GM23338 (cell line): ENCODE results near the gene SRGAP1. TPM values are rescaled to one million over a fixed set of nuclear protein-coding genes. Genes with fewer than 3 reads are reported as not detected.

Source experiments
- ATAC-seq: fragments of 200-7000 bp; cut with Tn5 transposase; 3 replicates; pipeline ENCODE4 v1.9.1; 2020
- DNase-seq: peaks from one replicate; pipeline ENCODE4 v3.0.0-alpha.2; 2015; ENCODE audit warnings: low spot score
- H2AFZ ChIP-seq: fragments of 200-600 bp; sonication (generic); 2 replicates; pipeline ENCODE4 v1.8.0; 2016; ENCODE audit warnings: antibody characterized with exemption, mild to moderate bottlenecking, moderate library complexity
- H3F3A ChIP-seq: fragments of 200-600 bp; sonication (generic); replicated peaks from 2 replicates; pipeline ENCODE4 v1.8.0; 2017; ENCODE audit warnings: antibody characterized with exemption, mixed run types, low read depth
- H3K27ac ChIP-seq: fragments of 200-600 bp; sonication (generic); 2 replicates; pipeline ENCODE4 v1.6.1; 2016; ENCODE audit warnings: low read depth
- H3K27me3 ChIP-seq: fragments of 200-600 bp; sonication (generic); 2 replicates; pipeline ENCODE4 v1.8.0; 2016; ENCODE audit warnings: mild to moderate bottlenecking, mixed run types, moderate library complexity; ENCODE audit not compliant: insufficient read depth
- H3K36me3 ChIP-seq: fragments of 200-600 bp; sonication (generic); 2 replicates; pipeline ENCODE4 v1.8.0; 2016; ENCODE audit warnings: mild to moderate bottlenecking; ENCODE audit not compliant: insufficient read depth
- H3K4me1 ChIP-seq: fragments of 200-600 bp; sonication (generic); 2 replicates; pipeline ENCODE4 v1.8.0; 2016; ENCODE audit warnings: mild to moderate bottlenecking, moderate library complexity; ENCODE audit not compliant: insufficient read depth
- H3K4me2 ChIP-seq: fragments of 200-600 bp; sonication (generic); 2 replicates; pipeline ENCODE4 v1.7.1; 2017; ENCODE audit warnings: mixed run types
- H3K4me3 ChIP-seq: fragments of 200-600 bp; sonication (generic); 2 replicates; pipeline ENCODE4 v1.6.1; 2016; ENCODE audit warnings: mixed run types
- H3K79me2 ChIP-seq: fragments of 200-600 bp; sonication (generic); replicated peaks from 2 replicates; pipeline ENCODE4 v1.8.0; 2017; ENCODE audit warnings: mild to moderate bottlenecking; ENCODE audit not compliant: insufficient read depth
- H3K9me2 ChIP-seq: fragments of 200-600 bp; sonication (generic); 2 replicates; pipeline ENCODE4 v1.8.0; 2017; ENCODE audit not compliant: insufficient read depth
- H4K20me1 ChIP-seq: fragments of 200-600 bp; sonication (generic); replicated peaks from 2 replicates; pipeline ENCODE4 v1.8.0; 2017; ENCODE audit warnings: mild to moderate bottlenecking; ENCODE audit not compliant: insufficient read depth
- H3K27ac Mint-ChIP-seq: 2 replicates; pipeline ENCODE4 v1.8.0; 2020; ENCODE audit warnings: inconsistent platforms, mild to moderate bottlenecking, moderate library complexity, mixed read lengths
- H3K27me3 Mint-ChIP-seq: 3 replicates; pipeline ENCODE4 v1.8.0; 2022; ENCODE audit warnings: low read depth, mild to moderate bottlenecking, moderate library complexity, mixed read lengths, inconsistent platforms; ENCODE audit not compliant: insufficient read depth, poor library complexity
- H3K36me3 Mint-ChIP-seq: 3 replicates; pipeline ENCODE4 v1.8.0; 2021; ENCODE audit warnings: low read depth, mild to moderate bottlenecking, inconsistent platforms, moderate library complexity, mixed read lengths
- H3K4me1 Mint-ChIP-seq: 3 replicates; pipeline ENCODE4 v1.8.0; 2020; ENCODE audit warnings: mild to moderate bottlenecking, inconsistent platforms, mixed read lengths
- H3K4me3 Mint-ChIP-seq: 3 replicates; pipeline ENCODE4 v1.8.0; 2021; ENCODE audit warnings: moderate library complexity, mild to moderate bottlenecking, inconsistent platforms, mixed read lengths
- H3K9me3 Mint-ChIP-seq: 3 replicates; pipeline ENCODE4 v1.8.0; 2020; ENCODE audit warnings: moderate library complexity, mild to moderate bottlenecking, inconsistent platforms, mixed read lengths
- CTCF ChIP-seq, 2 experiments: fragments of 200-600 bp in 1 of 2; sonication (generic) in 1 of 2; conservative IDR thresholded peaks; 2 replicates each; pipeline versions ENCODE4 v1.5.1 to v1.6.1; 2016 to 2017; ENCODE audit warnings: antibody characterized with exemption in 2 of 2, low read depth in 2 of 2, mild to moderate bottlenecking in 2 of 2, moderate library complexity in 1 of 2
- EZH2 ChIP-seq: fragments of 200-600 bp; sonication (generic); IDR thresholded peaks from one replicate; pipeline ENCODE4 v1.8.0; 2017; ENCODE audit warnings: antibody characterized with exemption, mild to moderate bottlenecking, low read depth; ENCODE audit not compliant: unreplicated experiment
- EZH2phosphoT487 ChIP-seq: fragments of 200-600 bp; sonication (generic); IDR thresholded peaks from one replicate; pipeline ENCODE4 v1.8.1; 2018; ENCODE audit warnings: antibody characterized with exemption; ENCODE audit not compliant: unreplicated experiment
- POLR2AphosphoS5 ChIP-seq: IDR thresholded peaks from 2 replicates; pipeline ENCODE4 v1.6.1; 2016; ENCODE audit warnings: antibody characterized with exemption, low read depth
- ZNF114 ChIP-seq: fragments of 250-450 bp; sonication (Bioruptor Pico); IDR thresholded peaks from 2 replicates; pipeline ENCODE4 v1.5.0; 2020; ENCODE audit warnings: mild to moderate bottlenecking, moderate library complexity
- ZNF331 ChIP-seq: fragments of 250-450 bp; sonication (Bioruptor Pico); IDR thresholded peaks from 2 replicates; pipeline ENCODE4 v1.5.0; 2020; ENCODE audit warnings: low read depth, mild to moderate bottlenecking, moderate library complexity
- polyA plus RNA-seq: library from polyadenylated mRNA; unstranded; fragments of >200 nt; fragmentation: Nextera tagmentation; extraction: Ambion mirVana; gene quantifications from 2 replicates; pipeline ENCODE4 v1.2.1, GENCODE V29; 2016
- total RNA-seq: library from RNA; depleted of rRNA; stranded (reverse); fragments of >200 nt; shearing (Covaris generic); gene quantifications from 2 replicates; pipeline ENCODE4 v1.2.3, GENCODE V29; 2014
- TF ChIP-seq, protein P1 (sequence below): IDR thresholded peaks from one replicate; pipeline ENCODE4 v1.6.1; 2018; ENCODE audit warnings: antibody characterized with exemption; ENCODE audit not compliant: unreplicated experiment
- TF ChIP-seq, protein P2 (sequence below): fragments of 250-450 bp; sonication (Bioruptor Pico); IDR thresholded peaks from 2 replicates; pipeline ENCODE4 v1.5.0; 2020; ENCODE audit warnings: mild to moderate bottlenecking, moderate library complexity

SRGAP1 gene
- total and polyA plus RNA-seq, 2 experiments from 2014 or later, result 6.1 to 8.1 TPM

GRCh38 chr12:64190140-64190539 lies 345.6 kb downstream of the SRGAP1 start:
- no peak overlapping the region for H3K27ac Mint-ChIP-seq
- Histone ChIP-seq H3K27ac (no peak overlapping the region), H3K4me1 (no peaks in the 10 kb centered on the region), H3K27me3 (no peaks in the 10 kb centered on the region), H3K4me3 (no peak overlapping the region), H2AFZ (no peak overlapping the region), H3K9me2 (no peaks in the 10 kb centered on the region), H3K79me2 (no peaks in the 10 kb centered on the region), H3F3A (no peaks in the 10 kb centered on the region), H3K36me3 (no peaks in the 10 kb centered on the region), H3K4me2 (no peak overlapping the region), H4K20me1 (no peaks in the 10 kb centered on the region; the same call in 1 of the 2 replicates)
- ATAC-seq (no peak), DNase-seq (no peak)
- H3K36me3 Mint-ChIP-seq, result peaks cover 19% of the 10 kb centered on the region
- peaks cover 2% of the 10 kb centered on the region for H3K27me3 Mint-ChIP-seq
- no peak overlapping the region for H3K4me3 Mint-ChIP-seq
- H3K4me1 Mint-ChIP-seq, result no peaks in the 10 kb centered on the region
- H3K9me3 Mint-ChIP-seq, result no peaks in the 10 kb centered on the region; the same call in 2 of the 3 replicates
- TF ChIP-seq, protein P1, sequence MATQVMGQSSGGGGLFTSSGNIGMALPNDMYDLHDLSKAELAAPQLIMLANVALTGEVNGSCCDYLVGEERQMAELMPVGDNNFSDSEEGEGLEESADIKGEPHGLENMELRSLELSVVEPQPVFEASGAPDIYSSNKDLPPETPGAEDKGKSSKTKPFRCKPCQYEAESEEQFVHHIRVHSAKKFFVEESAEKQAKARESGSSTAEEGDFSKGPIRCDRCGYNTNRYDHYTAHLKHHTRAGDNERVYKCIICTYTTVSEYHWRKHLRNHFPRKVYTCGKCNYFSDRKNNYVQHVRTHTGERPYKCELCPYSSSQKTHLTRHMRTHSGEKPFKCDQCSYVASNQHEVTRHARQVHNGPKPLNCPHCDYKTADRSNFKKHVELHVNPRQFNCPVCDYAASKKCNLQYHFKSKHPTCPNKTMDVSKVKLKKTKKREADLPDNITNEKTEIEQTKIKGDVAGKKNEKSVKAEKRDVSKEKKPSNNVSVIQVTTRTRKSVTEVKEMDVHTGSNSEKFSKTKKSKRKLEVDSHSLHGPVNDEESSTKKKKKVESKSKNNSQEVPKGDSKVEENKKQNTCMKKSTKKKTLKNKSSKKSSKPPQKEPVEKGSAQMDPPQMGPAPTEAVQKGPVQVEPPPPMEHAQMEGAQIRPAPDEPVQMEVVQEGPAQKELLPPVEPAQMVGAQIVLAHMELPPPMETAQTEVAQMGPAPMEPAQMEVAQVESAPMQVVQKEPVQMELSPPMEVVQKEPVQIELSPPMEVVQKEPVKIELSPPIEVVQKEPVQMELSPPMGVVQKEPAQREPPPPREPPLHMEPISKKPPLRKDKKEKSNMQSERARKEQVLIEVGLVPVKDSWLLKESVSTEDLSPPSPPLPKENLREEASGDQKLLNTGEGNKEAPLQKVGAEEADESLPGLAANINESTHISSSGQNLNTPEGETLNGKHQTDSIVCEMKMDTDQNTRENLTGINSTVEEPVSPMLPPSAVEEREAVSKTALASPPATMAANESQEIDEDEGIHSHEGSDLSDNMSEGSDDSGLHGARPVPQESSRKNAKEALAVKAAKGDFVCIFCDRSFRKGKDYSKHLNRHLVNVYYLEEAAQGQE, result no peak
- TF ChIP-seq ZNF331 (CRISPR knock-in tag), result no peak
- TF ChIP-seq ZNF114 (CRISPR knock-in tag), result no peak
- no peak for TF ChIP-seq EZH2
- no peak for TF ChIP-seq POLR2AphosphoS5
- TF ChIP-seq EZH2phosphoT487, result no peak
- TF ChIP-seq CTCF (conservative IDR thresholded peaks at IDR 0.05; ENCODE audit: low read depth in 2 of 2), result no peak
- TF ChIP-seq, protein P2, sequence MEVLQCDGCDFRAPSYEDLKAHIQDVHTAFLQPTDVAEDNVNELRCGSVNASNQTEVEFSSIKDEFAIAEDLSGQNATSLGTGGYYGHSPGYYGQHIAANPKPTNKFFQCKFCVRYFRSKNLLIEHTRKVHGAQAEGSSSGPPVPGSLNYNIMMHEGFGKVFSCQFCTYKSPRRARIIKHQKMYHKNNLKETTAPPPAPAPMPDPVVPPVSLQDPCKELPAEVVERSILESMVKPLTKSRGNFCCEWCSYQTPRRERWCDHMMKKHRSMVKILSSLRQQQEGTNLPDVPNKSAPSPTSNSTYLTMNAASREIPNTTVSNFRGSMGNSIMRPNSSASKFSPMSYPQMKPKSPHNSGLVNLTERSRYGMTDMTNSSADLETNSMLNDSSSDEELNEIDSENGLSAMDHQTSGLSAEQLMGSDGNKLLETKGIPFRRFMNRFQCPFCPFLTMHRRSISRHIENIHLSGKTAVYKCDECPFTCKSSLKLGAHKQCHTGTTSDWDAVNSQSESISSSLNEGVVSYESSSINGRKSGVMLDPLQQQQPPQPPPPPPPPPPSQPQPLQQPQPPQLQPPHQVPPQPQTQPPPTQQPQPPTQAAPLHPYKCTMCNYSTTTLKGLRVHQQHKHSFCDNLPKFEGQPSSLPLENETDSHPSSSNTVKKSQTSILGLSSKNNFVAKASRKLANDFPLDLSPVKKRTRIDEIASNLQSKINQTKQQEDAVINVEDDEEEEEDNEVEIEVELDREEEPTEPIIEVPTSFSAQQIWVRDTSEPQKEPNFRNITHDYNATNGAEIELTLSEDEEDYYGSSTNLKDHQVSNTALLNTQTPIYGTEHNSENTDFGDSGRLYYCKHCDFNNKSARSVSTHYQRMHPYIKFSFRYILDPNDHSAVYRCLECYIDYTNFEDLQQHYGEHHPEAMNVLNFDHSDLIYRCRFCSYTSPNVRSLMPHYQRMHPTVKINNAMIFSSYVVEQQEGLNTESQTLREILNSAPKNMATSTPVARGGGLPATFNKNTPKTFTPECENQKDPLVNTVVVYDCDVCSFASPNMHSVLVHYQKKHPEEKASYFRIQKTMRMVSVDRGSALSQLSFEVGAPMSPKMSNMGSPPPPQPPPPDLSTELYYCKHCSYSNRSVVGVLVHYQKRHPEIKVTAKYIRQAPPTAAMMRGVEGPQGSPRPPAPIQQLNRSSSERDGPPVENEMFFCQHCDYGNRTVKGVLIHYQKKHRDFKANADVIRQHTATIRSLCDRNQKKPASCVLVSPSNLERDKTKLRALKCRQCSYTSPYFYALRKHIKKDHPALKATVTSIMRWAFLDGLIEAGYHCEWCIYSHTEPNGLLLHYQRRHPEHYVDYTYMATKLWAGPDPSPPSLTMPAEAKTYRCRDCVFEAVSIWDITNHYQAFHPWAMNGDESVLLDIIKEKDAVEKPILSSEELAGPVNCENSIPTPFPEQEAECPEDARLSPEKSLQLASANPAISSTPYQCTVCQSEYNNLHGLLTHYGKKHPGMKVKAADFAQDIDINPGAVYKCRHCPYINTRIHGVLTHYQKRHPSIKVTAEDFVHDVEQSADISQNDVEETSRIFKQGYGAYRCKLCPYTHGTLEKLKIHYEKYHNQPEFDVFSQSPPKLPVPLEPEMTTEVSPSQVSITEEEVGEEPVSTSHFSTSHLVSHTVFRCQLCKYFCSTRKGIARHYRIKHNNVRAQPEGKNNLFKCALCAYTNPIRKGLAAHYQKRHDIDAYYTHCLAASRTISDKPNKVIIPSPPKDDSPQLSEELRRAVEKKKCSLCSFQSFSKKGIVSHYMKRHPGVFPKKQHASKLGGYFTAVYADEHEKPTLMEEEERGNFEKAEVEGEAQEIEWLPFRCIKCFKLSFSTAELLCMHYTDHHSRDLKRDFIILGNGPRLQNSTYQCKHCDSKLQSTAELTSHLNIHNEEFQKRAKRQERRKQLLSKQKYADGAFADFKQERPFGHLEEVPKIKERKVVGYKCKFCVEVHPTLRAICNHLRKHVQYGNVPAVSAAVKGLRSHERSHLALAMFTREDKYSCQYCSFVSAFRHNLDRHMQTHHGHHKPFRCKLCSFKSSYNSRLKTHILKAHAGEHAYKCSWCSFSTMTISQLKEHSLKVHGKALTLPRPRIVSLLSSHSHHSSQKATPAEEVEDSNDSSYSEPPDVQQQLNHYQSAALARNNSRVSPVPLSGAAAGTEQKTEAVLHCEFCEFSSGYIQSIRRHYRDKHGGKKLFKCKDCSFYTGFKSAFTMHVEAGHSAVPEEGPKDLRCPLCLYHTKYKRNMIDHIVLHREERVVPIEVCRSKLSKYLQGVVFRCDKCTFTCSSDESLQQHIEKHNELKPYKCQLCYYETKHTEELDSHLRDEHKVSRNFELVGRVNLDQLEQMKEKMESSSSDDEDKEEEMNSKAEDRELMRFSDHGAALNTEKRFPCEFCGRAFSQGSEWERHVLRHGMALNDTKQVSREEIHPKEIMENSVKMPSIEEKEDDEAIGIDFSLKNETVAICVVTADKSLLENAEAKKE (CRISPR knock-in tag), result no peak
